ENCODE measurements around the gene FOXO3.

DNA sequence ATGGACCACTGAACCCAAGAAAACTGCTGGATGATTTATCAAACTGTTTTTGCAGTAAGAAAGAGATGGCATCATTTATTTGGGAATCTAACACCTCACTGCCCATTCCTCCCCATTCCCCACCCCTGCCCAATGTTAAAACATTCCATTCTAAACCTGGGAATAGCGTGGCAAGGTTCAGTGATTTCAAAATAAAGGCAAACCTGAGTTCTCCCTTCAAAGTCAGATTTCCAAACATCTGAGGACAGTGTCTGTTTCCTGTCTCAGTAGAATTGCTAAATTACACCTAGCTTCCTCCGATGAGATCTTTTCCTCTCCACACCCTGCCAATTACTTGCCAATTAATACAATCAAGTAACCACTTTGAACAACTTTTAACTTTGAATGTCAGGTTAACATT, 160.1 kb downstream of the FOXO3 start:
- TF ChIP-seq, protein P1, sequence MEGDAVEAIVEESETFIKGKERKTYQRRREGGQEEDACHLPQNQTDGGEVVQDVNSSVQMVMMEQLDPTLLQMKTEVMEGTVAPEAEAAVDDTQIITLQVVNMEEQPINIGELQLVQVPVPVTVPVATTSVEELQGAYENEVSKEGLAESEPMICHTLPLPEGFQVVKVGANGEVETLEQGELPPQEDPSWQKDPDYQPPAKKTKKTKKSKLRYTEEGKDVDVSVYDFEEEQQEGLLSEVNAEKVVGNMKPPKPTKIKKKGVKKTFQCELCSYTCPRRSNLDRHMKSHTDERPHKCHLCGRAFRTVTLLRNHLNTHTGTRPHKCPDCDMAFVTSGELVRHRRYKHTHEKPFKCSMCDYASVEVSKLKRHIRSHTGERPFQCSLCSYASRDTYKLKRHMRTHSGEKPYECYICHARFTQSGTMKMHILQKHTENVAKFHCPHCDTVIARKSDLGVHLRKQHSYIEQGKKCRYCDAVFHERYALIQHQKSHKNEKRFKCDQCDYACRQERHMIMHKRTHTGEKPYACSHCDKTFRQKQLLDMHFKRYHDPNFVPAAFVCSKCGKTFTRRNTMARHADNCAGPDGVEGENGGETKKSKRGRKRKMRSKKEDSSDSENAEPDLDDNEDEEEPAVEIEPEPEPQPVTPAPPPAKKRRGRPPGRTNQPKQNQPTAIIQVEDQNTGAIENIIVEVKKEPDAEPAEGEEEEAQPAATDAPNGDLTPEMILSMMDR (optimal IDR thresholded peaks at IDR 0.05 in 1 of 3, IDR thresholded peaks at IDR 0.05 in 1 of 3, conservative IDR thresholded peaks at IDR 0.05 in 1 of 3; ENCODE audit: extremely low read depth in 1 of 3, insufficient read depth in 2 of 3, low read length in 3 of 3), result no peak
- no peak for TF ChIP-seq EZH2 (IDR thresholded peaks at IDR 0.05; ENCODE audit: low read length)
